RPMI8226 (cell line): ENCODE data around the gene OR10H1.

Experiments used
- DNase-seq: peaks from one replicate; pipeline ENCODE4 v3.0.0-alpha.2; 2015

The OR10H1 gene

DNA sequence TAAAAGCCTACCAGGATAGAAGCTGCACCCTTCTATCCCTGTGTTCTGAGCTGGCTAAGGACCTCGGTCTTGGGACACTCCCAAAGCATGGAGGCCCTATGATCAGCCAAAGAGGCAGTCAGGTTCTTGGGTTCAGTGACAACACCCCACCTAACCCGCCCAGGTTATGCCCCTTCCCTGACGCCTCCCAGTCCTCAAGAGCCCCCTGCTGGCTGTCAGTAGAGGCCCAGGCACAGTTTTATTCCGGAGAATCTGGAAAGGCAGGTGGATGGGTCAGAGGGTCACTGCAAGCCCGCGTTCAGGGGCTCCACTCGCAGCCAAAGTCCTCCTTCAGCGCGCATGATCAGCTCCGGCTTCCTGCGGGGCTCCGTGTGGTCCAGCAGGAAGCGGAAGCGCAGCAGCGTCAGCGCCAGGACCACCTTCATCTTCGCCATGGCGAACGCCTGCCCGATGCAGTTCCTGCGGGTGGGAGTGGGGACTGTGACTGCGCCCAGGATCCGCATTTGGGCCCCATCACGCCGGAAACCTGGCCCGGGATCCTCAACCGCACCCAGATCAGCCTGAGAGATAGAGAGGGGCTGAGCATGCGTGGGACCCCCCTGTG lies 55.4 kb downstream of the OR10H1 start:
- DNase-seq: peak; percentile 47

DNA sequence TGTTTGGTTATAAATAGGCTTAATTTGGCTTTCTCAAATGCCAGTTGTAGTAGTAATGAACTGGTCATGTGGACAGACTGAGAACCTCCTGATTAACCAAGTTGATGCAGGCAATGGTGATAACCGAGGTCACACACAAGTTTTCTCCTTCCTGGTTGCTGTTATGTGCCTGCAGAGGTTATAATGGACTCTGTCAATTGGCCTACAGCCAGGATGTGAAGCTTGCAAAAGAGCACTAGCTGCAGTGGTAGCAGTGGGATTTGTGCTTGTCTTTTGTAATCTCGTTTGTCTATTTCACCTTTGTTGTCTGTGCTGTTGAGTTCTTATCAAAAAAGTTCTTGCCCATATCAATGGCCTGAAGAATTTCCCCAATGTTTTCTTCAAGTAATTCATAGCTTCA lies 57.1 kb downstream of the OR10H1 start:
- DNase-seq: no peak
